OCI-M2 (cell line): ENCODE measurements around the gene LRBA.
"Not testable (repeated sequence)": the region's sequence is repeated elsewhere in the genome, so short reads cannot be mapped to it uniquely, and the experiment has no call there.

Experiments
- DNase-seq: peaks from one replicate; lab custom pipeline; 2025; ENCODE audit not compliant: unreplicated experiment; lab: John Stamatoyannopoulos, UW

LRBA gene

DNA sequence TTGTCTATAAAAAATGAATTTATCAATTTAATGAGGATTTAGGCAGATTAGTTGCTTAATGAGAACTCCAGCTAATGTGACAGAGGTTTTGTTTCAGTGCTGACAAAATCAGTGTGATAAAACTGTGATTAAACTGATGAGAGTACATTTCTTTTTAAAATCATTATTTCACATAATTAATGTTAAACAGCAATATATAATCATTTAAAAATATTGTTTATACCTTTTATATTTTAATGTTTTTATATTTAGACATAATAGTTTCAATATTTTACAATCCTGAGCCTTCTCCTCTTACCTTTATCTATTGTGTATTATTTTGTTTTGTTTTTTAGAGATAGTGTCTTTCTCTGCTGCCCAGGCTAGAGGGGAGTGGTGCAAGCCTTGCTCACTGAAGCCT is 480.3 kb downstream of the LRBA start:
- no peak for DNase-seq

- no peak for DNase-seq
Measured at GRCh38 chr4:150533673-150534072, 481.4 kb downstream of the LRBA start.

DNA sequence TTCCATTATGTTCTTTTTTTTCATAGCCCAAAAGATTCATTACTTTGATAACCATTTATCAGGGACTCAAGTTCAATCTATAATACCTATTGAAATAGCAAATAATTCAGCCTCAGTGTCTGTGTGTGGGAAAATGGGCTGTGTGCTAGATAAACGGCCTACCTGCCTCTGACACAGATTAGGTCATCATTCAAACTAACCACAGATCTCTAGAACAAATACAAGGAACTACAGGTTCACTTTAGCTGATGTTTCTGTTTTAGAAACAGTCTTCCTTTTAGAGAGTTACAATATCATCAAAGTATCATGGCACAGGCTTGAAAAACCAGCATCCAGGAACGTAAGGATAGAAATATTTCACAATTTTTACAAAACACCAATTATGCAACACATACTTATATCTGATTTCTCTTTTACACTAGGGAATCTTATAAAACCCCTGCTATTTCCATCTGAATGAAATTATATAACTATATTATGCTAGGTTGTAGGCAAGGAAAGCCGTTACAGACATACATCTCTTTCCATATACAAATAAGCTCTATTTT is 489.7 kb downstream of the LRBA start:
- DNase-seq, result no peak

DNA sequence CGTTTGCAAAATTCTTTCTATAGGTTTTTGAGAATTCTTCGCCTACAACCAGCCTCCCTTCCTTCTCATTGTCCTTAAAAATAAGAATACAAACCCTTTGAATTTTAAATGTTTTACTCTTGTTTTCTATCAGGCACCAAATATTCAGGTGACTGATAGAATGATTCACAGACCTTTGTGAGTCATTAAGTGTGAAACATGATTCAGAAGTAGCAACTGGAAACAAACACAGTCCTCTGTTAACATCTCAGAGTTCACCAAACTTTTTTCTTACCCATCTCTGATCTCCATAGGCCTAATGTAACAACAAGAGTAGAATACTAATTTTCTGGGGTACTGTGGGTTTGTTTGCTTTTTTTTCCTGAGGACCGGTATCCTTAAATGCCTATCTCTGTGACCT is 496.5 kb downstream of the LRBA start:
- DNase-seq, result no peak

GRCh38 chr4:150515135-150515534 is 499.9 kb downstream of the LRBA start:
- no peak for DNase-seq

GRCh38 chr4:150514709-150515108 is 500.4 kb downstream of the LRBA start:
- DNase-seq, result no peak

DNA sequence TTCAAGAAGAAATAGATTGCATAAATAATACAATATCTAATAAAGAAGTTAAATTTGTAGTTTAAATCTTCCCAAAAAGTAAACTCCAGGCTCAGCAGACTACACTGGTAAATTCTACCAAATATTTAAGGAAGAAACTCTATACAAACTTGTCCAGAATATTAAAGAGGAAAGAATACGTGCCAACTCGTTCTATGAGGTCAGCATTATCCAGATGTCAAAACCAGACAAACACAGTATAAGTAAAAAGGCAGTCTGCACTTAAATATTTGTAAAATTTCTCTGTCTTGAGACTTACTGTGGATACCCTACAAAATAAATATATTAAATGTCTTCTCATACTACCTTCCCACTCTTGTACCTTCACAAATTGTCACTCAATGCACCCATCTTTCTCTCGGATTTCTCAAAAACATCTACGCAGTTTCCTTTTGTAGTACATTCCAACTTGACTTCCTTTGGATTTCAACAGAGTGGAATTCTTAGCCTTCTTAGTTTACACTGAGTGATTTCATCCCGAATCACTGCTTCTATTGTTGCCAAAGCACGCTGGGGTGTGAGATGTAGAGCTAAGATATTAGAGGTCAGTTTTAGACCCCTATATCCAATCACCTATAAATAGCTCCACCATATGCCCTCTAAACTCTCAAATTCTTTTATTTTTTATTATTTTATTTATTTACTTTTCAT is 504.8 kb downstream of the LRBA start:
- DNase-seq, result no peak

DNA sequence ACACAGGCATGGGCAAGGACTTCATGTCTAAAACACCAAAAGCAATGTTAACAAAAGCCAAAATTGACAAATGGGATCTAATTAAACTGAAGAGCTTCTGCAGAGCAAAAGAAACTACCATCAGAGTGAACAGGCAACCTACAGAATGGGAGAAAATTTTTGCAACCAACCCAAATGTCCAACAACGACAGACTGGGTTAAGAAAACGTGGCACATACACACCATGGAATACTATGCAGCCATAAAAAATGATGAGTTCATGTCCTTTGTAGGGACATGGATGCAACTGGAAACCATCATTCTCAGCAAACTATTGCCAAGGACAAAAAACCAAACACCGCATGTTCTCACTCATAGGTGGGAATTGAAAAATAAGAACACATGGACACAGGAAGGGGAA is 507.4 kb downstream of the LRBA start:
- DNase-seq, result not testable (repeated sequence)

DNA sequence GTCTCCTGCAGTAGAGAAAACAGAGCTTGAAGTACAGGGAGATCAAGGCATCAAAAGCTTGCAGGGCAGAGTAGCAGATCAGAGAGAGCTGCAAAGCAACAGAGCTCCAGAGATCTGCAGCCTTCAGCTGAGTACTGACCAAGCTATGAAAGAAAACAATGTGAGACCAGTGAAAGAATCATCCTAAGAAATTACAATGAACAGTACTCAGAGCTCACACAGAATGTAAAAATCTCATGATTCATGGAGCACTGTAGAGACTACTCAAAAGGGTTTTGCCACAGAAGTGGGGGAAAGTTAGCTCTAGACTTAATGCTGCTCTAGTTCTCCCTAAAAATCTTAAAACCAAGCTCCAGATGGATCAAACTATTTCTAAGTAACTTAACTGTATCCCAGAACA is 513.1 kb downstream of the LRBA start:
- DNase-seq, result no peak

- DNase-seq, result no peak
Measured at GRCh38 chr4:150501009-150501727, 513.9 kb downstream of the LRBA start.

- DNase-seq, result no peak
Measured at GRCh38 chr4:150497612-150498011, 517.5 kb downstream of the LRBA start.

GRCh38 chr4:150495550-150495949 is 519.5 kb downstream of the LRBA start:
- no peak for DNase-seq

DNA sequence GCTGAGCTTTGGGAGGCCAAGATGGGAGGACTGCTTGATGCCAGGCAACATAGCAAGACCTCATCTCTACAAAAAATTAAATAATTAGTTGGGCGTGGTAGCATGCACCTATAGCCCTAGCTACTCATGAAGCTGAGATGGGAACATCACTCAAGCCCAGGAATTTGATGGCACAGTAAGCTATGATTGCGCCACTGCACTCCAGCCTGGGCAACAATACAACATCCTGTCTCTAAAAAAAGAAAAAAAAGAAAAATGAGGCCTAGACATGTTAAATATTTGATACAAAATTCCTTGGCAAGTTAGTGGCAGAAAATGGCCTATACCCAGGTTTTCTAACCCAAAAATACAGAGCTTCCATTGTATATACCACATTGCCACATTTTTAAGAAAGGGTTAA is 521.2 kb downstream of the LRBA start:
- no peak for DNase-seq

GRCh38 chr4:150491132-150492049 is 523.7 kb downstream of the LRBA start:
- no peak for DNase-seq

DNA sequence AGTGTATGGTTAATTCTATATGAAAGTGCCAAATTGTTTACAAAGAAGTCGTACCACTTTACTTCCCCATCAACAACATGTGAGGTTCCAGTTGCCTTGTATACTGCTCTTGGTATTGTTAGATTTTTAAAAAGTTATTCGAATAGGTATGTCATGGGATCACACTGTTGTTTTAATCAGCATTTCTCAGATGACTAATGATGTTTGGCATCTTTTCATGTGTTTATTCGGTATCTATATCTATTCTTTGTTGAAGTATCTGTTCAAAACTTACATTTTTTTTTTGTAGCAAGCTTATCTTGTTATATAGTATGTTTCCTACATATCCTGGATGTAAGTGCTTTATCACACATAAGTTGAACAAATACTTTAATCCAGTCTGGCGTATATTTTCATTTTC is 532.5 kb downstream of the LRBA start:
- DNase-seq, result no peak

DNA sequence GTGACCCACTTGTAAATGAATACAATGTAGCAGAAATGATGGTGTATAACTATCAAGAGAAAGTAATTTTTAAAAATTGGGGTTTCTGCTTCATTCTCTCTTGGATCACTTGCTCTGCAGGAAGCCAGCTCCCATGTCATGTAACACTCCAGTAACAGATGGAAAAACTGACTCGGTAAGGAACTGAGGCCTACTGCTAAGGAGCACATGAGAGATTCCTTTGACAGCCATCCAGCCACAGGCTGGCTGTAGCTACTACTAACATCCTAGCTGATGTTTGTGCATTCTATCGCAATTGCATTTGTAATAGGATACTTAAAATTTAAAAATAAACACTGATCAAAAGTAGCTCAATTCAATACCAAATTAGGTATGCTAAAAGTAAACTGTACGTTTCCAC is 535.4 kb downstream of the LRBA start:
- DNase-seq, result no peak

GRCh38 chr4:150477869-150478268 is 537.2 kb downstream of the LRBA start:
- no peak for DNase-seq

DNA sequence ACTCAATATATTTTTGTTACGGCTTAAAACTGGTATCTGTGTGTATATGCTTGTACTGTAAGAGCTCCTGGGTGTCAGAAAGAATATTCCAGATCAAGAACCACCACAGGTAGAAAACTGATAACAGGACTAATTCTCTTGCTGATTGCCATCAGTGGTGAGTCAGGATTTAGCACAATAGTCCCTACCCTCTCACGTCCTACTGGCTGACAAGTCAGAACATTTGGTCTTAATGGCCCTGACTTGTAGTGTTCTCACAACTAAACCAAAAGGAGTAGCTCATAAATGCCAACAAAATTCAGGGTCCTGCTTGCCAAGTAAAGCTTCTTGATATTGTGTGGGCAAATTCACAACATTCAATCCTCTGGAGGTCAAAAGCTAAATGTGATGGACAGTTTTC is 538.3 kb downstream of the LRBA start:
- no peak for DNase-seq

DNA sequence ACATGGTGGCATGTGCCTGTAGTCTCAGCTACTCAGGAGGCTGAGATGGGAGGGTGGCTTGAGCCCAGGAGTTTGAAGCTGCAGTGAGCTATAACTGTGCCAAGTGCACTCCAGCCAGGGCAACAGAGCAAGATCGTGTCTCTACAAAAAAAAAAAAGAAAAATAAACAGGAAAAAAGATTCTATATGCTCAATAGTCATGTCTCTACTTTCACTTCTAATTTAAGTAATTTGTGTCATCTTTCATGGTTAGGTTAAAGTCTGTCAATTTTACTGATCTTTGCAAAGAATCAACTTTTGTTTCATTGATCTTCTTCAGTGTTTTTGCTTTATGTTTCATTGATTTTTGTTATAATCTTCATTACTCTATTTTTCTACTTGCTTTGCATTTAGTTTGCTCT is 539.3 kb downstream of the LRBA start:
- no peak for DNase-seq

GRCh38 chr4:150464523-150464922 is 550.6 kb downstream of the LRBA start:
- no peak for DNase-seq

DNA sequence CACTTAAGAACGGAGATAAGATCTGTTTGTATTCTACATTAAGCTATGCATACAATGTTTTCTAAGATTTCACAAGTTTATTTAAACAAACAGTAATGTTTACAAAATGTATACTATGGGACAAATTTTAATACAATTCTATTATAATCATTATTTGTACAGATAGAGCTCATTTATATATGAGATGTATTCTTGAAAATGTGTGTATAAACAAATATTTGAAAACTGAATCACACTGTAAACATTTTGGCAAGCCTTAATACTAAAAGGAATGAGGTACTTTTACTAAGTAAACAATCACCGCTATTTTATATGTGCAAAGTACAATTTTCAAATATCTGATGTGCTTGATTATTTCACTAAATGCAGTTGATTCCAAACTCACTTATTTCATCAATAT is 552.3 kb downstream of the LRBA start:
- no peak for DNase-seq

DNA sequence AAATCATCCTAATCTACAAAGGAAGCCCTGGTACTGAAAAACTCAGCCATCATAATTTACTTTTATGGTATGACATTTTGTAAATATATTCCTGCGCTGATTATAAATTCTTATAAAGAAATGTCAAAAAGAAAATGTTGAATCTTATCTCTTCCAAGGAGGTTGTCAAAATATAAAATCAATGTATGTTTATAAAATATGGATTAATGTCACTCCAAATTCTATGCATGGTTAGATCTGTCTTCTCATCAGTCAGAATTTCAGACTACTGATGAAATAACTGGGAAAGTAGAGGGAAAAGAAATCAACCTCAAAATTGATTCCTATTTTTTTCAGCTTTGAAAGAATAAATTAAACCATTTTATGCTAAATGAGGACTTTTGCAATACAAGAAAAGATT is 553.1 kb downstream of the LRBA start:
- no peak for DNase-seq
